Fibroblast of lung (primary cell): ENCODE data around the gene PID1. TPM values are rescaled to one million over a fixed set of nuclear protein-coding genes. Genes with fewer than 3 reads are reported as not detected.

Experiments used
- DNase-seq, 2 donors: peaks; one replicate each; pipeline versions ENCODE4 v3.0.0 to v3.0.0-alpha.2; 2010; ENCODE audit warnings: low read depth in 2 of 2
- H2AFZ ChIP-seq: 2 replicates; pipeline ENCODE4 v1.5.1; 2012; ENCODE audit warnings: low read length, control low read depth, inconsistent platforms
- H3K27ac ChIP-seq: 2 replicates; pipeline ENCODE4 v1.5.1; 2011; ENCODE audit warnings: low read length, control low read depth; ENCODE audit not compliant: insufficient read depth
- H3K27me3 ChIP-seq: 2 replicates; pipeline ENCODE4 v1.5.1; 2011; ENCODE audit warnings: mild to moderate bottlenecking, low read length; ENCODE audit not compliant: control insufficient read depth, insufficient read depth
- H3K36me3 ChIP-seq: 2 replicates; pipeline ENCODE4 v1.5.1; 2011; ENCODE audit warnings: low read length; ENCODE audit not compliant: control insufficient read depth, insufficient read depth
- H3K4me1 ChIP-seq: 2 replicates; pipeline ENCODE4 v1.5.1; 2011; ENCODE audit warnings: low read length; ENCODE audit not compliant: control insufficient read depth, insufficient read depth; ENCODE audit errors: extremely low read depth
- H3K4me2 ChIP-seq: 2 replicates; pipeline ENCODE4 v1.5.1; 2011; ENCODE audit warnings: low read length, control low read depth; ENCODE audit not compliant: insufficient read depth; ENCODE audit errors: extremely low read depth
- H3K4me3 ChIP-seq, 4 experiments: fragments of 200-600 bp in 1 of 4; sonication (generic) in 1 of 4; replicated peaks in 1 of 4; 2 replicates each; pipeline ENCODE4 v1.5.1; 2011 to 2016; ENCODE audit warnings: low read length in 4 of 4, low read depth in 3 of 4, mild to moderate bottlenecking in 3 of 4, control low read depth in 2 of 4, inconsistent platforms in 1 of 4, mixed read lengths in 1 of 4; ENCODE audit not compliant: insufficient read depth in 1 of 4; ENCODE audit errors: control extremely low read depth in 1 of 4
- H3K79me2 ChIP-seq: 2 replicates; pipeline ENCODE4 v1.5.1; 2012; ENCODE audit warnings: mild to moderate bottlenecking, low read length, inconsistent platforms; ENCODE audit not compliant: control insufficient read depth, insufficient read depth
- H3K9ac ChIP-seq: 2 replicates; pipeline ENCODE4 v1.5.1; 2011; ENCODE audit warnings: mild to moderate bottlenecking, low read length, control low read depth; ENCODE audit not compliant: insufficient read depth
- H3K9me3 ChIP-seq: 2 replicates; pipeline ENCODE4 v1.5.1; 2012; ENCODE audit warnings: low read depth, low read length; ENCODE audit not compliant: control insufficient read depth, insufficient read depth
- H4K20me1 ChIP-seq: 2 replicates; pipeline ENCODE4 v1.5.1; 2011; ENCODE audit warnings: low read length; ENCODE audit not compliant: control insufficient read depth, insufficient read depth; ENCODE audit errors: extremely low read depth
- EZH2 ChIP-seq: IDR thresholded peaks from 2 replicates; pipeline ENCODE4 v1.5.1; 2012; ENCODE audit warnings: low read length, control low read depth, mild to moderate bottlenecking; ENCODE audit errors: missing control alignments
- polyA plus RNA-seq, 2 donors: library from polyadenylated mRNA; depleted of rRNA in 1 of 2; stranded (reverse) in 1 of 2; unstranded in 1 of 2; fragments of >200 nt; gene quantifications; 2 replicates each; pipeline ENCODE4 v1.2.1, GENCODE V29; 2011 to 2012; ENCODE audit warnings: missing spikeins in 1 of 2
- total RNA-seq: library from RNA; depleted of rRNA; stranded (reverse); fragments of >200 nt; gene quantifications from 2 replicates; pipeline ENCODE4 v1.2.1, GENCODE V29; 2014
- TF ChIP-seq, protein P1 (sequence below), 2 donors: IDR thresholded peaks in 1 of 2; conservative IDR thresholded peaks in 1 of 2; 1 replicate in 1 of 2; 2 replicates in 1 of 2; pipeline ENCODE4 v1.5.1; 2011 to 2012; ENCODE audit warnings: low read length in 2 of 2, control low read depth in 1 of 2, inconsistent platforms in 1 of 2, low read depth in 1 of 2, mild to moderate bottlenecking in 1 of 2

The PID1 gene
- total and polyA plus RNA-seq, 2 donors (not counting 1 experiment from before 2014, with no cell fraction given), result 15.7 to 29.6 TPM

DNA sequence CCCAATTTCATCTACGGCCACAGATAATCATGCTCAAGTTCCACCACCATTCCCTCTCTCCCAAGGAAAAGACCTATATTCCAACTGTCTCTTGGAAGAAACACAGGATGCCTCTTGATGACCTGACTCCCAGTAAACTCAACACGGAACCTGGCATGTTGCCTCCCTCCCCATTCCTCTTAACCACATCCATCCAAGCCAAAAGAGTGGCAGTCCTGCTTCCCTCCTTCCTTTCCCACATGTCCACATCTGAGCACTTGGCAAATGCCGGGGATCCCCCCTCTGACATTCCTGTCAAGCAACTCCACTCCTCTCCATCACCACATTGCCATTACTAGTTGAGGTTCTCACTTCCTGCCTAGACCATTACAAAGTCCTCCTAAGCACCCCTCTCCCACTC lies 49.4 kb downstream of the PID1 start:
- Histone ChIP-seq H3K27me3 (no peaks in the 10 kb centered on the region), H3K36me3 (no peaks in the 10 kb centered on the region), H3K27ac (no peak overlapping the region), H4K20me1 (no peaks in the 10 kb centered on the region), H3K9me3 (no peaks in the 10 kb centered on the region), H3K9ac (no peak overlapping the region), H3K4me2 (no peak overlapping the region), H3K4me1 (no peaks in the 10 kb centered on the region), H3K4me3 (no peak overlapping the region), H2AFZ (no peak overlapping the region), H3K79me2 (peaks cover 1% of the 10 kb centered on the region)
- TF ChIP-seq EZH2, result no peak
- TF ChIP-seq, protein P1, sequence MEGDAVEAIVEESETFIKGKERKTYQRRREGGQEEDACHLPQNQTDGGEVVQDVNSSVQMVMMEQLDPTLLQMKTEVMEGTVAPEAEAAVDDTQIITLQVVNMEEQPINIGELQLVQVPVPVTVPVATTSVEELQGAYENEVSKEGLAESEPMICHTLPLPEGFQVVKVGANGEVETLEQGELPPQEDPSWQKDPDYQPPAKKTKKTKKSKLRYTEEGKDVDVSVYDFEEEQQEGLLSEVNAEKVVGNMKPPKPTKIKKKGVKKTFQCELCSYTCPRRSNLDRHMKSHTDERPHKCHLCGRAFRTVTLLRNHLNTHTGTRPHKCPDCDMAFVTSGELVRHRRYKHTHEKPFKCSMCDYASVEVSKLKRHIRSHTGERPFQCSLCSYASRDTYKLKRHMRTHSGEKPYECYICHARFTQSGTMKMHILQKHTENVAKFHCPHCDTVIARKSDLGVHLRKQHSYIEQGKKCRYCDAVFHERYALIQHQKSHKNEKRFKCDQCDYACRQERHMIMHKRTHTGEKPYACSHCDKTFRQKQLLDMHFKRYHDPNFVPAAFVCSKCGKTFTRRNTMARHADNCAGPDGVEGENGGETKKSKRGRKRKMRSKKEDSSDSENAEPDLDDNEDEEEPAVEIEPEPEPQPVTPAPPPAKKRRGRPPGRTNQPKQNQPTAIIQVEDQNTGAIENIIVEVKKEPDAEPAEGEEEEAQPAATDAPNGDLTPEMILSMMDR (conservative IDR thresholded peaks at IDR 0.05 in 1 of 2, IDR thresholded peaks at IDR 0.05 in 1 of 2; ENCODE audit: low read depth in 1 of 2, low read length in 2 of 2), result no peak
- no peak for DNase-seq

DNA sequence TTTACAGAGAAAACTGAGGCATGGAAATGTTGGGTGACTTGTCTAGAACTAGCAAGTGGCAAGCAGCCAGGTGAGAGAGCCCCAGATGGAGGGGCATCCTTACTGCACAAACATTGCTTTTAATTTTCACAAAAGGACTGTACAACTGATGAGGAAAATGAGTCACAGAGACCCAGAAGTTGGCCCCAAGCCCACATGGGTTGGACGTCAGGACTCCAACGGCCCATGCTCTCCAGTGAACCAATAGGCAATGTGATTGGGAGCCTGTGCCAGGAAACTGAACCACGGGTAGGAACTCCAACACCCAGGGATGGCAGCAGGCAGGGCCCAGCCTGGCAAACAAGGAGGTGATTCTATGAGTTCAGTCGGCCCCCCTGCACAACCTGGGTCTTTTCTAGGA lies 50.8 kb downstream of the PID1 start:
- Histone ChIP-seq H3K9me3 (no peaks in the 10 kb centered on the region), H3K4me1 (no peaks in the 10 kb centered on the region), H4K20me1 (no peaks in the 10 kb centered on the region), H3K27ac (no peak overlapping the region), H3K4me3 (no peak overlapping the region), H3K4me2 (no peak overlapping the region), H2AFZ (no peak overlapping the region), H3K27me3 (no peaks in the 10 kb centered on the region), H3K36me3 (no peaks in the 10 kb centered on the region), H3K9ac (no peak overlapping the region), H3K79me2 (peaks cover 1% of the 10 kb centered on the region)
- DNase-seq, result no peak
- TF ChIP-seq, protein P1 (conservative IDR thresholded peaks at IDR 0.05 in 1 of 2, IDR thresholded peaks at IDR 0.05 in 1 of 2; ENCODE audit: low read depth in 1 of 2, low read length in 2 of 2), result no peak
- no peak for TF ChIP-seq EZH2

DNA sequence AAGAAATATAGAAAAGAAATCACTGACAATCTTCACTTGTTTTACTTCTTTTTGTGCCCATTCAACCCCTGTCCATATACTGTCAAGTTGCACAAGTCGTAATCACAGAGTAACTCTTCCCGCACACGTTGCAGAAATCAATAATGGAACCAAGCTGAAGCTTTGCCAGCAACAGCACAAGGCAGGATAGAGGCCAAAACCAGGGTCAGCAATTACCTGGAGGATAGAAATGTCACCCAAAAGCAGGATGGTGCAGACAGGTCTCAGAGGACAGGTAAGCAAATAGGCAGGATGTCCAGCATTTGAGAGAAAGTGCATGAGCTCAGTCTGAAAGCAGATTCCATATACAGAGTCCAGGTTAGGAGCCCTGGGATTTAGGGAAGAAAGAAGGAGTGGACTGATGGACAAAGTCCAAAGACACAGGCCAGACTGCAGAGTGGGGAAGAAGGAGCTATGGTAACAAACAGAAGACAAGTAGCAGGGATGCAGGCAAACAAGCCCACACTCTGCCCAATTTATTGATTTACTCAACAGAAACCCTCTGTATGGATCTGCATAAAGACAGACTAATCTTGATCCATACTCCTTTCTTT lies 52.7 kb downstream of the PID1 start:
- Histone ChIP-seq H4K20me1 (no peaks in the 10 kb centered on the region), H3K9me3 (no peaks in the 10 kb centered on the region), H3K27ac (no peak overlapping the region), H3K9ac (no peak overlapping the region), H2AFZ (no peak overlapping the region), H3K4me3 (no peak overlapping the region), H3K36me3 (no peaks in the 10 kb centered on the region), H3K79me2 (peaks cover 1% of the 10 kb centered on the region), H3K27me3 (no peaks in the 10 kb centered on the region), H3K4me2 (no peak overlapping the region), H3K4me1 (no peaks in the 10 kb centered on the region)
- DNase-seq, result no peak
- no peak for TF ChIP-seq EZH2
- TF ChIP-seq, protein P1 (conservative IDR thresholded peaks at IDR 0.05 in 1 of 2, IDR thresholded peaks at IDR 0.05 in 1 of 2; ENCODE audit: low read depth in 1 of 2, low read length in 2 of 2), result no peak
